ENCODE results near the gene GABPB2.

GRCh38 chr1:151147132-151147503 is 76.6 kb downstream of the GABPB2 start:
- TF ChIP-seq CTCF (IDR thresholded peaks at IDR 0.05; ENCODE audit: insufficient read depth, low read length, poor library complexity, severe bottlenecking) (no peak), EZH2phosphoT487 (conservative IDR thresholded peaks at IDR 0.05; ENCODE audit: low read length) (no peak)
